Measurements from ENCODE around the gene DNAH3. TPM values are rescaled to one million over a fixed set of nuclear protein-coding genes. Genes with fewer than 3 reads are reported as not detected.
A peak's percentile ranks its signal among the peaks of the same experiment; 100 is the strongest.
"Not testable (repeated sequence)": the region's sequence is repeated elsewhere in the genome, so short reads cannot be mapped to it uniquely, and the experiment has no call there.

Gene DNAH3
- total and polyA plus RNA-seq, 4 donors = not detected

GRCh38 chr16:20939611-20940010 lies 211.0 kb downstream of the DNAH3 start:
- H3K4me1 ChIP-seq (ENCODE audit: control insufficient read depth in 1 of 2, insufficient read depth in 2 of 2, low read length in 2 of 2) = no peaks in the 10 kb centered on the region
- no peak overlapping the region for H3K4me3 ChIP-seq (ENCODE audit: low read length in 2 of 2)
- no peaks in the 10 kb centered on the region for H3K36me3 ChIP-seq (ENCODE audit: control insufficient read depth in 1 of 2, insufficient read depth in 2 of 2, low read length in 1 of 2)
- DNase-seq (no peak), ATAC-seq (ENCODE audit: low FRiP score) (no peak)
- H3K9me3 ChIP-seq (ENCODE audit: control insufficient read depth, low read length) = no peaks in the 10 kb centered on the region
- intact Hi-C loops (cut with DNase I) = loop anchor here in 1 of 2 donors (10.0 kb wide), 2 partner anchors 65 to 85 kb away; no protein-coding TSS in a partner anchor
- no peaks in the 10 kb centered on the region for H3K27me3 ChIP-seq (ENCODE audit: control insufficient read depth in 1 of 2, insufficient read depth in 2 of 2, low read length in 1 of 2)
- no peak overlapping the region for H3K27ac ChIP-seq (ENCODE audit: low read depth in 1 of 2, low read length in 2 of 2)

- WGBS, 2 donors = 39 to 46% methylated on average over 2 of the region's 2 CpGs
- Histone ChIP-seq H3K27ac (ENCODE audit: low read depth in 1 of 2, low read length in 2 of 2) (no peak overlapping the region), H3K4me1 (ENCODE audit: control insufficient read depth in 1 of 2, insufficient read depth in 2 of 2, low read length in 2 of 2) (no peaks in the 10 kb centered on the region), H3K4me3 (ENCODE audit: low read length in 2 of 2) (no peak overlapping the region), H3K36me3 (ENCODE audit: control insufficient read depth in 1 of 2, insufficient read depth in 2 of 2, low read length in 1 of 2) (no peaks in the 10 kb centered on the region), H3K27me3 (ENCODE audit: control insufficient read depth in 1 of 2, insufficient read depth in 2 of 2, low read length in 1 of 2) (no peaks in the 10 kb centered on the region), H3K9me3 (ENCODE audit: control insufficient read depth, low read length) (no peaks in the 10 kb centered on the region)
- intact Hi-C loops (cut with DNase I) = no loop called here
- ATAC-seq (ENCODE audit: low FRiP score) (no peak), DNase-seq (no peak)
Measured at GRCh38 chr16:20938426-20938825, 212.2 kb downstream of the DNAH3 start.

GRCh38 chr16:20937736-20938135 lies 212.9 kb downstream of the DNAH3 start:
- intact Hi-C loops (cut with DNase I) = no loop called here
- no peak for ATAC-seq (ENCODE audit: low FRiP score)

DNA sequence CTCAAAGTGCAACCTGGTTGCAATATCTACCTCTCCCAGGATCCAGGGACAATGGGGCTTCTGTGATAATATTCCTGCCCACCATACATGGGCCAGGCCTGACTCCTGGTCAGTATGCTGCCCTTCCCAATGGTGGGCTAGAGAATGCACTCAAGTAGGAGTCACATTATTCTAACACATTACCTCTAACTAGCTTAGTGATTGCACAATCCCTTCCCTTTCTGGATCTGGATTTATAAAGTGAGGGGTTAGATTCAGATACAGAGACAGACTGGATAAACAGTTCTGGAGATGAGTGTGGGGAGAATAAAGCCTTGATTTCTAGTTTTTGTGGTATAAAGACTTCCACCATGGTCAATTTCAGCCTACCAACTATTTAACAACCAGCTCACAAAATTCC lies 217.1 kb downstream of the DNAH3 start:
- no peaks in the 10 kb centered on the region for H3K36me3 ChIP-seq (ENCODE audit: control insufficient read depth in 1 of 2, insufficient read depth in 2 of 2, low read length in 1 of 2)
- no peak for DNase-seq
- no peaks in the 10 kb centered on the region for H3K9me3 ChIP-seq (ENCODE audit: control insufficient read depth, low read length)
- peaks cover 0 to 3% of the 10 kb centered on the region in 2 donors for H3K4me1 ChIP-seq (ENCODE audit: control insufficient read depth in 1 of 2, insufficient read depth in 2 of 2, low read length in 2 of 2)
- H3K27me3 ChIP-seq (ENCODE audit: control insufficient read depth in 1 of 2, insufficient read depth in 2 of 2, low read length in 1 of 2) = no peaks in the 10 kb centered on the region
- no peak overlapping the region for H3K4me3 ChIP-seq (ENCODE audit: low read length in 2 of 2)
- ATAC-seq (ENCODE audit: low FRiP score) = no peak
- no peak overlapping the region for H3K27ac ChIP-seq (ENCODE audit: low read depth in 1 of 2, low read length in 2 of 2)
- intact Hi-C loops (cut with DNase I) = no loop called here

More at GRCh38 chr16:20937736-20938135, 212.9 kb downstream of the DNAH3 start:
- H3K27ac ChIP-seq (ENCODE audit: low read depth in 1 of 2, low read length in 2 of 2) = no peak overlapping the region
- no peak for DNase-seq
- H3K27me3 ChIP-seq (ENCODE audit: control insufficient read depth in 1 of 2, insufficient read depth in 2 of 2, low read length in 1 of 2) = no peaks in the 10 kb centered on the region
- H3K4me1 ChIP-seq (ENCODE audit: control insufficient read depth in 1 of 2, insufficient read depth in 2 of 2, low read length in 2 of 2) = no peaks in the 10 kb centered on the region
- 93 to 95% methylated on average over 6 of the region's 6 CpGs for WGBS, 2 donors
- no peak overlapping the region for H3K4me3 ChIP-seq (ENCODE audit: low read length in 2 of 2)
- H3K36me3 ChIP-seq (ENCODE audit: control insufficient read depth in 1 of 2, insufficient read depth in 2 of 2, low read length in 1 of 2) = no peaks in the 10 kb centered on the region
- H3K9me3 ChIP-seq (ENCODE audit: control insufficient read depth, low read length) = no peaks in the 10 kb centered on the region

GRCh38 chr16:20931066-20931600 lies 219.5 kb downstream of the DNAH3 start:
- no peak overlapping the region for H3K4me3 ChIP-seq (ENCODE audit: low read length in 2 of 2)
- peaks cover 0 to 3% of the 10 kb centered on the region in 2 donors for H3K4me1 ChIP-seq (ENCODE audit: control insufficient read depth in 1 of 2, insufficient read depth in 2 of 2, low read length in 2 of 2)
- no peak for DNase-seq
- no peaks in the 10 kb centered on the region for H3K9me3 ChIP-seq (ENCODE audit: control insufficient read depth, low read length)
- no peak for ATAC-seq (ENCODE audit: low FRiP score)
- no peaks in the 10 kb centered on the region for H3K27me3 ChIP-seq (ENCODE audit: control insufficient read depth in 1 of 2, insufficient read depth in 2 of 2, low read length in 1 of 2)
- intact Hi-C loops (cut with DNase I) = no loop called here
- 4 to 13% methylated on average over 5 of the region's 5 CpGs for WGBS, 2 donors
- peak overlapping the region in 1 of 2 donors; percentile 23 for H3K27ac ChIP-seq (ENCODE audit: low read depth in 1 of 2, low read length in 2 of 2)
- H3K36me3 ChIP-seq (ENCODE audit: control insufficient read depth in 1 of 2, insufficient read depth in 2 of 2, low read length in 1 of 2) = no peaks in the 10 kb centered on the region

DNA sequence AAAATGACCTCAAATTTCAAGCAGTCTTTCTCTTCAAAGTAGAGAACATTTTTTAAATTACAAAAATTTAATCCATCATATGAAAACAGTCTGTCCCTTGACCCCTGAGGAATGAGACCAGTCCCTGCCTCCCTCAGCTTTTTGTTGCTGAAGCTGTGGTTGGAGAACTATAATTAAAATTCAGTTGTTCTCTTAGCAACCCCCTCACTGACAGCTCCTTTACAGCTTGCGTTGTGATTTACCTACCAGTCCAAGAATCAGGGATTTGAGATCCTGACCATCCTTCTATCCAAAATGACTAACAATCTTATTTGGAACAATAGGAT lies 220.3 kb downstream of the DNAH3 start:
- H3K27ac ChIP-seq (ENCODE audit: low read depth in 1 of 2, low read length in 2 of 2) = no peak overlapping the region
- peaks cover 0 to 2% of the 10 kb centered on the region in 2 donors for H3K36me3 ChIP-seq (ENCODE audit: control insufficient read depth in 1 of 2, insufficient read depth in 2 of 2, low read length in 1 of 2)
- intact Hi-C loops (cut with DNase I) = no loop called here
- H3K4me3 ChIP-seq (ENCODE audit: low read length in 2 of 2) = no peak overlapping the region
- H3K9me3 ChIP-seq (ENCODE audit: control insufficient read depth, low read length) = no peaks in the 10 kb centered on the region
- no peaks in the 10 kb centered on the region for H3K27me3 ChIP-seq (ENCODE audit: control insufficient read depth in 1 of 2, insufficient read depth in 2 of 2, low read length in 1 of 2)
- 46 to 48% methylated on average over 1 of the region's 1 CpG for WGBS, 2 donors
- H3K4me1 ChIP-seq (ENCODE audit: control insufficient read depth in 1 of 2, insufficient read depth in 2 of 2, low read length in 2 of 2) = peaks cover 0 to 3% of the 10 kb centered on the region in 2 donors
- ATAC-seq (ENCODE audit: low FRiP score) = peak; percentile 15
- no peak for DNase-seq

GRCh38 chr16:20929676-20930364 lies 220.8 kb downstream of the DNAH3 start:
- H3K4me1 ChIP-seq (ENCODE audit: control insufficient read depth in 1 of 2, insufficient read depth in 2 of 2, low read length in 2 of 2); H3K36me3 ChIP-seq (ENCODE audit: control insufficient read depth in 1 of 2, insufficient read depth in 2 of 2, low read length in 1 of 2); intact Hi-C loops (cut with DNase I); H3K9me3 ChIP-seq (ENCODE audit: control insufficient read depth, low read length); DNase-seq; H3K27me3 ChIP-seq (ENCODE audit: control insufficient read depth in 1 of 2, insufficient read depth in 2 of 2, low read length in 1 of 2); H3K4me3 ChIP-seq (ENCODE audit: low read length in 2 of 2): not testable (repeated sequence)
- H3K27ac ChIP-seq (ENCODE audit: low read depth in 1 of 2, low read length in 2 of 2) = peak overlapping the region in 1 of 2 donors; percentile 59
- peak; percentile 59 for ATAC-seq (ENCODE audit: low FRiP score)
- 35 to 40% methylated on average over 10 of the region's 10 CpGs for WGBS, 2 donors

DNA sequence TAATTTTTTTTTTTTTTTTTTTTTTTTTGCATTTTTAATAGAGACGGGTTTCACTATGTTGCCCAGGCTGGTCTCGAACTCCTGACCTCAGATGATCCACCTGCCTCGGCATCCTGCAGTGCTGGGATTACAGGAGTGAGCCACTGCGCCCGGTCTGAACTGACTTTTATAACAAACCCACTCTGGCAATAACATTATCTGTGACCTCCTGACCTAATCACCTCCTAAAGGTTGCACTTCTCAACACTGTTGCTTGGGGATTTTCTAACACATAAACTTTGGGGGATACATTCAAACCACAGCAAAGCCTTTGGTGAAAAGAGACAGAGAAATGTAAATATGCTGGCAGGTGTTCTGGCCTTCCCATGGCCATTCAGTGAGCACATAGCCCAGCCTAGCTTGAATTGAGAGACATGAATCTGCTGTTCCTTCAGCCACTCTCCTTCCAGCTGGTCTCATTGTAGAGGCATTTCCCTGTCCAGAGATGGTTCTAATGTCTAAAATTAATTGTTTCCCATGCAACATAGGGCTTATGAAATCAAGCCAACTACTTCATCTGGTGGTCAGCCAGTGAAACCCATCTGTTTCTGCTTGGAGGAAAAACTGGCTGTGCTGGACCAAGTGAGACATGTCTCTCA lies 221.8 kb downstream of the DNAH3 start:
- peaks cover 0 to 3% of the 10 kb centered on the region in 2 donors for H3K4me1 ChIP-seq (ENCODE audit: control insufficient read depth in 1 of 2, insufficient read depth in 2 of 2, low read length in 2 of 2)
- H3K27me3 ChIP-seq (ENCODE audit: control insufficient read depth in 1 of 2, insufficient read depth in 2 of 2, low read length in 1 of 2) = no peaks in the 10 kb centered on the region
- H3K9me3 ChIP-seq (ENCODE audit: control insufficient read depth, low read length) = no peaks in the 10 kb centered on the region
- DNase-seq (no peak), ATAC-seq (ENCODE audit: low FRiP score) (no peak)
- no peak overlapping the region for H3K4me3 ChIP-seq (ENCODE audit: low read length in 2 of 2)
- intact Hi-C loops (cut with DNase I) = no loop called here
- H3K27ac ChIP-seq (ENCODE audit: low read depth in 1 of 2, low read length in 2 of 2) = no peak overlapping the region
- 93 to 94% methylated on average over 5 of the region's 5 CpGs for WGBS, 2 donors
- peaks cover 0 to 2% of the 10 kb centered on the region in 2 donors for H3K36me3 ChIP-seq (ENCODE audit: control insufficient read depth in 1 of 2, insufficient read depth in 2 of 2, low read length in 1 of 2)

DNA sequence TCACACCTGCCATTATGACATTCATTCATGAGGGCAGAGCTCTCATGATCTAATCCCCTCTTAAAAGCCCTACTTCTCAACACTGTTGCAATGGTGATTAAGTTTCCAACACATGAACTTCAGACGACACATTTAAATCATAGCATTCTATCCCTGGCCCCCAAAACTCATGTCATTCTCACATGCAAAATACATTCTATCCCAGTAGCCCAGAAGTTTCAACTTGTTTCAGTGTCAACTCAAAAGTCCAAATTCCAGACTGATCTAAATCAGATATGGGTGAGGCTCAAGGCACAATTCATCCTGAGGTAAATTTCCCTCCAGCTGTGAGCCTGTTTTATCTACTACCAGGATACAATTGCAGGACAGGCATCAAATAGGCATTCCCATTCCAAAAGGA lies 224.9 kb downstream of the DNAH3 start:
- Histone ChIP-seq H3K4me1 (ENCODE audit: control insufficient read depth in 1 of 2, insufficient read depth in 2 of 2, low read length in 2 of 2) (peaks cover 0 to 2% of the 10 kb centered on the region in 2 donors), H3K27ac (ENCODE audit: low read depth in 1 of 2, low read length in 2 of 2) (no peak overlapping the region), H3K9me3 (ENCODE audit: control insufficient read depth, low read length) (no peaks in the 10 kb centered on the region), H3K36me3 (ENCODE audit: control insufficient read depth in 1 of 2, insufficient read depth in 2 of 2, low read length in 1 of 2) (peaks cover 0 to 2% of the 10 kb centered on the region in 2 donors), H3K4me3 (ENCODE audit: low read length in 2 of 2) (no peak overlapping the region), H3K27me3 (ENCODE audit: control insufficient read depth in 1 of 2, insufficient read depth in 2 of 2, low read length in 1 of 2) (no peaks in the 10 kb centered on the region)
- ATAC-seq (ENCODE audit: low FRiP score) = no peak
- 93 to 96% methylated on average over 1 of the region's 1 CpG for WGBS, 2 donors
- DNase-seq = no peak
- intact Hi-C loops (cut with DNase I) = no loop called here

Data from aorta (tissue), 5 donors.